Testis (tissue), 2 donors: Measurements from ENCODE around the gene GNB5.

ENCODE experiments used
- CTCF ChIP-seq, 3 experiments: fragments of 450-650 bp in 2 of 3; fragments of 200-600 bp in 1 of 3; sonication (generic) in 1 of 3; IDR thresholded peaks; one replicate each; pipeline ENCODE4 v1.5.1; 2016 to 2019; ENCODE audit warnings: antibody characterized with exemption in 3 of 3, mild to moderate bottlenecking in 2 of 3, moderate library complexity in 1 of 3
- POLR2A ChIP-seq: fragments of 450-650 bp; IDR thresholded peaks from one replicate; pipeline ENCODE4 v1.6.1; 2017; ENCODE audit warnings: antibody characterized with exemption, mild to moderate bottlenecking, moderate library complexity

- no peak for TF ChIP-seq CTCF (IDR thresholded peaks at IDR 0.05)
- TF ChIP-seq POLR2A: no peak
These were observed 79.5 kb downstream of the GNB5 start for GRCh38 chr15:52111517-52112202.
